Spleen (tissue), 11 donors: ENCODE data around the gene ZNF106. TPM values are rescaled to one million over a fixed set of nuclear protein-coding genes. Genes with fewer than 3 reads are reported as not detected.

Experiments used
- polyA plus RNA-seq, 3 donors: library from polyadenylated mRNA; stranded (reverse); fragments of 200-250 nt; gene quantifications; one replicate each; pipeline ENCODE4 v1.2.1, GENCODE V29; 2013
- small RNA-seq, 4 donors: library from RNA; depleted of rRNA; stranded (forward); fragments of <200 nt; gene quantifications; one replicate each; pipeline ENCODE3, GENCODE V24; 2016
- total RNA-seq, 7 donors: library from RNA; depleted of rRNA in 3 of 7; stranded (reverse); fragments of >200 nt in 3 of 7; fragmentation: NEBNext Ultra II Directional in 4 of 7; extraction: Animal tissue kit (Norgen Biotek cat#: 25700) in 4 of 7; gene quantifications; one replicate each; pipeline versions ENCODE4 v1.1.0 to v1.2.1, GENCODE V29; 2016 to 2021
- donor health status: healthy with polysubstance abuse.
- donor health status: DM: no; HTN: no; CAD: no; lungs with moderate emphysema.
- donor health status: DM: no; HTN: no; CAD: no.
- donor health status: Bipolar disorder and iron deficiency.
- donor health status: healthy.
- donor health status: DM: no; HTN: no; CAD: no.
- donor health status: DM: yes; HTN: yes; CAD: no.

The ZNF106 gene
- total and polyA plus RNA-seq, 10 donors: 4.6 to 93.3 (median 71.3) TPM

Small RNAs within 50 kb of the gene (small RNA-seq; reads per million reads assigned to genes)
- 0 reads per million in 4 donors for gene RNU6-188P

Other genes starting within 250 kb of the ZNF106 start
- 10 to 100 TPM; 37.9 to 65.9 (median 48.4) TPM for gene GANC, start 217.9 kb downstream of the ZNF106 start, total RNA-seq
- gene GANC, start 217.9 kb downstream of the ZNF106 start, polyA plus RNA-seq: 10 to 100 TPM in 1 of 3 donors, 1 to 10 TPM in 2; 7.4 to 13.2 (median 8.0) TPM
- 10 to 100 TPM; 39.2 to 48.3 (median 43.3) TPM for gene TMEM87A, start 217.7 kb downstream of the ZNF106 start, total RNA-seq
- 10 to 100 TPM; 13.4 to 15.4 (median 15.0) TPM for gene TMEM87A, start 217.7 kb downstream of the ZNF106 start, polyA plus RNA-seq
- 10 to 100 TPM; 14.6 to 24.2 (median 16.7) TPM for gene CAPN3, start 131.6 kb downstream of the ZNF106 start, total RNA-seq
- 10 to 100 TPM; 20.3 to 40.5 (median 29.7) TPM for gene CAPN3, start 131.6 kb downstream of the ZNF106 start, polyA plus RNA-seq
- gene SNAP23, start 4.5 kb upstream of the ZNF106 start, total RNA-seq: 100 to 1,000 TPM in 6 of 7 donors, 10 to 100 TPM in 1; 98.8 to 151 (median 115) TPM
- gene SNAP23, start 4.5 kb upstream of the ZNF106 start, polyA plus RNA-seq: 10 to 100 TPM; 60.8 to 79.9 (median 66.7) TPM
- gene LRRC57, start 57.7 kb upstream of the ZNF106 start, total RNA-seq: 10 to 100 TPM; 11.5 to 21.4 (median 17.9) TPM
- gene LRRC57, start 57.7 kb upstream of the ZNF106 start, polyA plus RNA-seq: 1 to 10 TPM; 3.9 to 7.8 (median 5.9) TPM
- 10 to 100 TPM; 15.3 to 33.7 (median 19.9) TPM for gene HAUS2, start 57.7 kb upstream of the ZNF106 start, total RNA-seq
- 10 to 100 TPM in 1 of 3 donors, 1 to 10 TPM in 2; 6.7 to 13.7 (median 8.7) TPM for gene HAUS2, start 57.7 kb upstream of the ZNF106 start, polyA plus RNA-seq
- gene STARD9, start 84.5 kb upstream of the ZNF106 start, total RNA-seq: 10 to 100 TPM; 14.2 to 30.8 (median 23.6) TPM
- 1 to 10 TPM in 2 of 3 donors, under 1 TPM in 1; 0.97 to 4.4 (median 2.8) TPM for gene STARD9, start 84.5 kb upstream of the ZNF106 start, polyA plus RNA-seq
- 10 to 100 TPM; 12.4 to 21.6 (median 18.3) TPM for gene CDAN1, start 246.0 kb upstream of the ZNF106 start, total RNA-seq
- 10 to 100 TPM in 2 of 3 donors, 1 to 10 TPM in 1; 7.5 to 12.9 (median 12.1) TPM for gene CDAN1, start 246.0 kb upstream of the ZNF106 start, polyA plus RNA-seq